ENCODE measurements around the gene NCAM2.
"Not testable (repeated sequence)": the region's sequence is repeated elsewhere in the genome, so short reads cannot be mapped to it uniquely, and the experiment has no call there.

The NCAM2 gene

DNA sequence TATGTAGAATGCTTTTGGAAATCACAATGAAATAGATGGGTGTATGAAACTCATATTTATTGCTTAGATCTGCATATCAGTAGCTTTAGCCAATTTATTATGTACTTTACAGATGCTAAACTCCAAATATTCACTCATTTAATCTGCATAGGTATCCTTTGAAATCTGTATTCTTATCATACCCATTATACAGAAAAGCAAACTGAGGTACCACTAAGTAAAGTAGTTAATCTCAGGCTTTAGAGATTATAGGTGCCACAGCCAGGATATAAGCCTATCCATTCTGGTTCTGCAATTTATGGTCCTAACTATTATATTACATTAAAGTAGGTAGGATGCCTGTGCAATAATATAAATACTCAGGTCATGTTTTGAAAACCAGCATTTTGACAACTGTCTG, 369.4 kb downstream of the NCAM2 start:
- Mint-ChIP-seq H3K27ac (no peak overlapping the region), H3K27me3 (no peaks in the 10 kb centered on the region), H3K9me3 (peaks cover 9% of the 10 kb centered on the region), H3K4me1 (no peaks in the 10 kb centered on the region), H3K4me3 (no peak overlapping the region), H3K36me3 (no peaks in the 10 kb centered on the region)
- DNase-seq, result no peak
- CTCF ChIA-PET, result no interaction called here

GRCh38 chr21:21373969-21374368, 375.8 kb downstream of the NCAM2 start:
- CTCF ChIA-PET, result no interaction called here
- H3K4me1 Mint-ChIP-seq, result no peaks in the 10 kb centered on the region
- H3K27ac Mint-ChIP-seq, result no peak overlapping the region
- H3K27me3 Mint-ChIP-seq, result no peaks in the 10 kb centered on the region
- DNase-seq, result no peak
- no peak overlapping the region for H3K4me3 Mint-ChIP-seq
- no peaks in the 10 kb centered on the region for H3K36me3 Mint-ChIP-seq
- peaks cover 4% of the 10 kb centered on the region for H3K9me3 Mint-ChIP-seq

DNA sequence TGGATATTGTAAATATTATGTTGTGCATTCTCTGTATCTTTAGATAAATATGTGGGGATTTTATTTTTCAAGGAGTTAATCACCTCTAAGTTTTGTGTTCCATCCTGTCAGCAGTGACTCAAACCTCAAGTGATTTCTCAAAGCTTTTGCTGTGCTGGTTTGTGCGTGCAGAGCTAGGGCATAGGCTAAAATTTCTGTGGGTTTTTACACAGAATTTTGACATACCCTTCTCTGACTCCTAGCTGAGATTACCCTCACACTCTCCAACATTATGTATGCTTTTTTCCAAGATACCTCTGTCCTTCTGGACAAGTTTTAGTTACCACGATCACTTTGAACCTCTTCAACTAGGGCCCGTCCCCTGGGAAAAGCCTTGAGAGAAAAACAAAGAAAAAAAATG, 384.9 kb downstream of the NCAM2 start:
- peaks cover 7% of the 10 kb centered on the region for H3K9me3 Mint-ChIP-seq
- no peak for DNase-seq
- no peaks in the 10 kb centered on the region for H3K27me3 Mint-ChIP-seq
- CTCF ChIA-PET, result no interaction called here
- no peaks in the 10 kb centered on the region for H3K4me1 Mint-ChIP-seq
- no peak overlapping the region for H3K4me3 Mint-ChIP-seq
- no peak overlapping the region for H3K27ac Mint-ChIP-seq
- no peaks in the 10 kb centered on the region for H3K36me3 Mint-ChIP-seq

- CTCF ChIA-PET, result no interaction called here
- Mint-ChIP-seq H3K27ac (no peak overlapping the region), H3K4me1 (no peaks in the 10 kb centered on the region), H3K4me3 (no peak overlapping the region), H3K36me3 (no peaks in the 10 kb centered on the region), H3K27me3 (no peaks in the 10 kb centered on the region), H3K9me3 (peaks cover 8% of the 10 kb centered on the region)
- no peak for DNase-seq
Observed at GRCh38 chr21:21384977-21385376, 386.8 kb downstream of the NCAM2 start.

DNA sequence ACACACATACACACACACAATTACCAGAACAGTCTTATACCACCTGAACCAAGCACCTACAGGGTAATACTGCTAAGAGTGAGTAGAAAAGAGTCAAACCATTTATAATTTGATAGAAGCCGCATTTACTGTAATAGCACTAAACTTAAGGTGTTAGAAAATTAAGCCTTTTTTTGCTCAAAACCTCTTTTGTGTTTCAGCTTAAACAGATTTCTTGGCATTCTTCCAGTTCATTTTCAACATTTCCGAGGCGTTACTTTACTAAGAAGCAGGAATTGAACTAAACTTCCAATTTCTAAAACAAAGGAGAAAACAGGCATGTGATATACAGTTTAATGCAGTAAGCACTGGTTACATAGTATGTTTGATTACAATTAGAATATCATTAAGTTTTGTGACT, 387.2 kb downstream of the NCAM2 start:
- Mint-ChIP-seq H3K9me3 (peaks cover 8% of the 10 kb centered on the region), H3K4me3 (no peak overlapping the region), H3K4me1 (no peaks in the 10 kb centered on the region), H3K27ac (no peak overlapping the region), H3K27me3 (no peaks in the 10 kb centered on the region), H3K36me3 (no peaks in the 10 kb centered on the region)
- no peak for DNase-seq
- CTCF ChIA-PET, result no interaction called here

DNA sequence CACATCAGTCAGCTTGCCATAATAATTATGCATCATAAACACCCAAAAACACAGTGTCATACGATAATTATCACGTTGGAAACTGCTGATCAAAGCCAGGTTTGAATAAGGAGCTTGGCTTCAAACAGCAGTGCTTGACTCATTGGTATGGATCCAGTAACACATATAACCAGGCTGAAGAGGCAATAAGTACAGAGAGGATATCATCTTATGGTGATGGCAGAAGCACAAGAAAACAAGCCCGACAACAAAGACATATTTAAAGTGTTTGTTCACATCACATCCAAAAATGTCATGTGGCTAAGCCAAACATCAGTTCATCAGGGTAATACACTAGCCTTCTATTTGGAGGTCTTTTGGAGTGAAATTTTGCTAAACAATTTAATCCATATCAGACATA, 389.7 kb downstream of the NCAM2 start:
- CTCF ChIA-PET, result no interaction called here
- H3K27ac Mint-ChIP-seq, result no peak overlapping the region
- DNase-seq, result no peak
- no peaks in the 10 kb centered on the region for H3K4me1 Mint-ChIP-seq
- H3K36me3 Mint-ChIP-seq, result no peaks in the 10 kb centered on the region
- H3K4me3 Mint-ChIP-seq, result no peak overlapping the region
- peaks cover 4% of the 10 kb centered on the region for H3K9me3 Mint-ChIP-seq
- no peaks in the 10 kb centered on the region for H3K27me3 Mint-ChIP-seq

DNA sequence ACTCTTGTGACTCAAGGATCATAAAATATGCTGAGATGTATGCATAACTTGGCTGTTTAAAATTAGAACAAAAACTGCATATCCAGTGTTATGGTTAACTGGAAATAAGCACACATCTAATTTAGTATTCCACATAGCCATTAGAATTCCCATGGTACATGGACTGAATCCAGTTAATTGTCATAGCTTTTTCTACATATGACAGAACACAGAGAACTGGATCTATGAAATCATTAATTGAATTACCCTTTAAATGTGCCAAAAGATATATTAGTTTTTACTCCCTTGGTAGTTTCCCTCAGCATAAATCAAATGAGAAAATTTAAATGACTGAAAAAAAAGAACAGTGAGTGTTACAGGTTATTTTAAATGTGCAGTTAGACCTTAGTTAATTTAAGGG, 395.9 kb downstream of the NCAM2 start:
- H3K9me3 Mint-ChIP-seq, result peaks cover 17% of the 10 kb centered on the region
- CTCF ChIA-PET, result no interaction called here

DNA sequence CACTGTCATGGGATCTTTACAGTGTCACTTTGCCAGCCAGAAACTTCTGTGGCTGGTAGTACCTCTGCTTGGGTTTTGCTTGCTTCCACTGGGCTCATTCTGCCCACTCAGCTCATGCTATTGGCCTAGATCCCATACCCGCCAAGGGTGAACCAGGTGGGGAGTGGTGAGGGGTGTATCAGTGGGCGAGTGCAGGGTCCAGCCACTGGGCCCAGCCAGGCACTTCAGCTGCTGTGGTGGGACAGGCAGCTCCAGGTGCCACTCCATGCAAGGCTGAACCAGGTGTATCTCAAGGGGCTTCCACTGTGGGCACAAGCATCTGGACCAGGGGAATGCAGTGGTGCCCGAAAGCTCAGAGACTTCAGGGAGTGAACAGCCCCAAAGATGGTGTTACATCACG, 398.2 kb downstream of the NCAM2 start:
- Mint-ChIP-seq H3K36me3 (no peaks in the 10 kb centered on the region), H3K27me3 (no peaks in the 10 kb centered on the region), H3K4me3 (no peak overlapping the region), H3K9me3 (peaks cover 15% of the 10 kb centered on the region), H3K27ac (no peak overlapping the region), H3K4me1 (no peaks in the 10 kb centered on the region)
- no peak for DNase-seq
- CTCF ChIA-PET, result no interaction called here

More for the DNA sequence above, 395.9 kb downstream of the NCAM2 start:
- DNase-seq, result no peak
- H3K4me1 Mint-ChIP-seq, result no peaks in the 10 kb centered on the region
- no peak overlapping the region for H3K27ac Mint-ChIP-seq
- no peaks in the 10 kb centered on the region for H3K36me3 Mint-ChIP-seq
- no peaks in the 10 kb centered on the region for H3K27me3 Mint-ChIP-seq
- H3K4me3 Mint-ChIP-seq, result no peak overlapping the region

DNA sequence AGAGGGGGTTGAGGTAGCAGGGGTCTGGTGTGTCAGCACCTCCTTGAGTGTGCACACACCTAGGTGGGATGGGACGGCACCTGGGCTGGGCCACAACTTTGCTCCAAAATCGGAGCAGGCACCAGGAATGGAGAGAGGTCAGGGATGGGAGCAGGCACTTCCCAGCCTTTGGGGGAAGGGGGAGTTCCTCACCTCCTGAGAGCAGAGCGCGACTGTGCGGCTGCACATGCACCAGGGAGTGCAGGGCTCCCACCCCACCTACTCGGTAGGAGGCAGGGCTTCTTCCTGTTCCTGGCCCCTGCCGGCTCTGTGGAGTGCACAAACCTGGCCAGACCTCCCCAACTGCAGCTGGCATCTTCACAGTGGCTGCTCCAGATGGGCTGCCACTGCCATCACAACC, 399.3 kb downstream of the NCAM2 start:
- DNase-seq, result no peak
- Mint-ChIP-seq H3K27ac (no peak overlapping the region), H3K4me3 (no peak overlapping the region), H3K9me3 (peaks cover 16% of the 10 kb centered on the region), H3K4me1 (no peaks in the 10 kb centered on the region), H3K27me3 (no peaks in the 10 kb centered on the region), H3K36me3 (no peaks in the 10 kb centered on the region)
- CTCF ChIA-PET, result no interaction called here

GRCh38 chr21:21401444-21401843, 403.2 kb downstream of the NCAM2 start:
- Mint-ChIP-seq H3K27me3 (no peaks in the 10 kb centered on the region), H3K27ac (no peak overlapping the region), H3K9me3 (peaks cover 14% of the 10 kb centered on the region), H3K36me3 (no peaks in the 10 kb centered on the region), H3K4me1 (no peaks in the 10 kb centered on the region), H3K4me3 (no peak overlapping the region)
- CTCF ChIA-PET, result no interaction called here
- no peak for DNase-seq

- H3K4me3 Mint-ChIP-seq, CTCF ChIA-PET, H3K27me3 Mint-ChIP-seq, DNase-seq, H3K27ac Mint-ChIP-seq, H3K36me3 Mint-ChIP-seq, H3K4me1 Mint-ChIP-seq: not testable (repeated sequence)
- H3K9me3 Mint-ChIP-seq, result peaks cover 14% of the 10 kb centered on the region
Observed at GRCh38 chr21:21402187-21402586, 404.0 kb downstream of the NCAM2 start.

- DNase-seq, H3K27me3 Mint-ChIP-seq, H3K4me1 Mint-ChIP-seq, H3K36me3 Mint-ChIP-seq, H3K27ac Mint-ChIP-seq, H3K4me3 Mint-ChIP-seq, CTCF ChIA-PET: not testable (repeated sequence)
- peaks cover 10% of the 10 kb centered on the region for H3K9me3 Mint-ChIP-seq
Observed at GRCh38 chr21:21404261-21404660, 406.1 kb downstream of the NCAM2 start.

- no peak for DNase-seq
- CTCF ChIA-PET, result no interaction called here
- H3K36me3 Mint-ChIP-seq, result no peaks in the 10 kb centered on the region
- H3K27me3 Mint-ChIP-seq, result no peaks in the 10 kb centered on the region
- H3K27ac Mint-ChIP-seq, result no peak overlapping the region
- H3K9me3 Mint-ChIP-seq, result peaks cover 10% of the 10 kb centered on the region
- no peaks in the 10 kb centered on the region for H3K4me1 Mint-ChIP-seq
- H3K4me3 Mint-ChIP-seq, result no peak overlapping the region
Observed at GRCh38 chr21:21406921-21407320, 408.7 kb downstream of the NCAM2 start.

DNA sequence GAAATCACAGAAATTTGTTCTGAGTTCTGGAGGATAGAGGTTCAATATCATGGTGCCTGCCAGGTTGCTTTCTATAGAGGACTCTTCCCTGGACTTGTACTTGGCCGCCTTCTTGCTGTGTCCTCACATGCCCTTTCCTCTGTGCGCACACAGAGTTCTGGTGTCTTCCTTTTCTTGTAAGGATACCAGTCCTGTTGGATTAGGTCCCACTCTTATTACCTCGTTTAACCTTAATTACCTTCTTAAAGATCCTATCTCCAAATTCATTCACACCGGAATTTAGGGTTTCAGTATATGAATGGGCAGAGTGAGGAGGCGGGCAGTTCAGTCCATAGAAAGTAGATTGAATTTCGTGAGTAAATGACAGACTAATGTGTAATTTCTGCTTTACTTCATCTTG, 413.9 kb downstream of the NCAM2 start:
- CTCF ChIA-PET, result no interaction called here
- Mint-ChIP-seq H3K9me3 (peaks cover 1% of the 10 kb centered on the region), H3K4me3 (no peak overlapping the region)

DNA sequence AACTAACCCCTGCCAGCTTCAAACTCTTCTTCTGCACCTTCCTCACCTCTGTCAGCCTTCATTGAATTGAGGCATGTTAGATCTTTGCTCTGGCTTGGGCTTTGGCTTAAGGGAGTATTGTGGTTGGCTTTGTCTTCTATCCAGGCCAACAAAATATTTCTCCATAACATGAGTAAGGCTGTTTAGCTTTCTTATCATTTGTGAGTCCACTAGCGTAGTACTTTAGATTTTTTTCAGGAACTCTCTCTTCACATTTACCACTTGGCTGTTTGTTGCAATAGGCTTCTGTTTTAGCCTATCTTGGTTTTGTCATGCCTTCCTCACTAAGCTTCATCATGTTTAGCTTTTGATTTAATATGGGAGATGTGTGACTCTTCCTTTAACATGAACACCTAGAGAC, 417.5 kb downstream of the NCAM2 start:
- H3K9me3 Mint-ChIP-seq, result peaks cover 4% of the 10 kb centered on the region
- no peak overlapping the region for H3K4me3 Mint-ChIP-seq
- CTCF ChIA-PET, result no interaction called here
- no peak overlapping the region for H3K27ac Mint-ChIP-seq
- H3K36me3 Mint-ChIP-seq, result no peaks in the 10 kb centered on the region
- no peaks in the 10 kb centered on the region for H3K4me1 Mint-ChIP-seq
- no peaks in the 10 kb centered on the region for H3K27me3 Mint-ChIP-seq
- DNase-seq, result no peak

More for the DNA sequence above, 413.9 kb downstream of the NCAM2 start:
- DNase-seq, result no peak
- no peak overlapping the region for H3K27ac Mint-ChIP-seq
- H3K4me1 Mint-ChIP-seq, result no peaks in the 10 kb centered on the region
- no peaks in the 10 kb centered on the region for H3K27me3 Mint-ChIP-seq
- H3K36me3 Mint-ChIP-seq, result no peaks in the 10 kb centered on the region

DNA sequence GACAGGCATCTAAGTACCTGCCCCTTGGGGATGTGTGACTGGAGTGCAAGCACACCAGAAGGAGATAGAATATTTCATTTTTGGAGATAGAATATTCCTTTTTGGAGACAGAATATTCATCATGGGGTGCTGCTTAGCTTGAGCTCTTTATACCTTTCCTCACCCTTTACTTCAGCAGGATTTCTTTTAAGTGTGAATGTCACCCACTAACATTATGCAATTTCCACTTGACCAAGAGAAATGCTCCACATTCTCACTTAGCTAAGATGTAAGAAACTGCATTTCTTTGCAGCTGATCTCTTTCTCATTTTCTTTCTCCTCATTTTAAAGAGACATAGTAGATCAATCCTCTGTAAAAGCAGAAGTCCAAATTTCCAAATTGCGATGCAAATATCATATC, 436.7 kb downstream of the NCAM2 start:
- no peaks in the 10 kb centered on the region for H3K36me3 Mint-ChIP-seq
- H3K4me1 Mint-ChIP-seq, result no peaks in the 10 kb centered on the region
- CTCF ChIA-PET, result no interaction called here
- no peak for DNase-seq
- H3K27me3 Mint-ChIP-seq, result no peaks in the 10 kb centered on the region
- H3K27ac Mint-ChIP-seq, result no peak overlapping the region
- H3K4me3 Mint-ChIP-seq, result no peak overlapping the region
- peaks cover 15% of the 10 kb centered on the region for H3K9me3 Mint-ChIP-seq

All from activated naive CD4-positive, alpha-beta T cell treated with anti-CD3 and anti-CD28 coated beads, Interleukin-2, amount 10 ng/mL, durations not matched to agents 7 days and 5 days (primary cell).